ENCODE data around the gene AGAP3.

Gene AGAP3

DNA sequence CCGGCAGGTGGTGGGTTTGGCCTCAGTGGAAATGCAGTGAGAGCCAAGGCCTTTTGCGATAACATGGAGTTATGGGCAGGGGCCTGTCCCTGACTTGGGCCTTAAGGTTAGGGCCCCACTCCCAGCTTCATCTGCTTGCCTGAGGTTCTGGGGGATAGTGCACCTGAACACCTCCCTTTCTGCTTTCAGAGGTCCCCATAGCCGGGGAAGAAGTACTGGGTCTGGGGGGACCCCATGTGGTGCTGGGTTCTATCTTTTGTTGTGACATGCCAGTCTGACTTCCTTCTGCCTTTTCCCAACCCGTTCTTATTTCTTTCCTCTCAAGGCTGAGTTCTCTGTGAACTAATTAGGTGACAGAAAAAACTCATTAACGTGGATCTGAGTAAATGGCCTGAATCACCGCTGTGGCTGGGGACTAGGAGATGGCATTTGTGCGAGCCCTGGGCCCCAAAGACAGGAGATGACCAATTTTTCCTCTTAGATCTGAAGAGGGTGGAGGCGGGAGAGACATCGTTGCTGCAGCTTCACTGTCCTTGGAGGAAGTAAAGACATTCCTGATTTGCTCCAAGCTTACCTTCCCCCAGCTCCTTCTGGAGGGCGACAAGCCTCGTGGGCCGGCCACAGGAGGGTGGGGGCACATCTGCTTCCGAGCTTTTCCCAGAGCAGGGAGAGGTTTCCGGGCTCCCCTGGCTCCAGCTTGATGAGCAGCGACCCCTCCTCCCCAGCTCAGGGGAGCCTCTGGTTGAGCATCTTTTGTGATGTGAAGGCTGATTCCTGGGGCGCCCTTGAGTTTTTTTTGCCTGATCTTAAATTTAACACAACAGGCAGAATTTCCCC is 2.0 kb downstream of the AGAP3 start:
- DNase-seq = no peak

GRCh38 chr7:151088856-151089699 is 2.8 kb downstream of the AGAP3 start:
- no peak for DNase-seq

GRCh38 chr7:151089893-151090730 is 3.8 kb downstream of the AGAP3 start:
- DNase-seq = no peak

DNA sequence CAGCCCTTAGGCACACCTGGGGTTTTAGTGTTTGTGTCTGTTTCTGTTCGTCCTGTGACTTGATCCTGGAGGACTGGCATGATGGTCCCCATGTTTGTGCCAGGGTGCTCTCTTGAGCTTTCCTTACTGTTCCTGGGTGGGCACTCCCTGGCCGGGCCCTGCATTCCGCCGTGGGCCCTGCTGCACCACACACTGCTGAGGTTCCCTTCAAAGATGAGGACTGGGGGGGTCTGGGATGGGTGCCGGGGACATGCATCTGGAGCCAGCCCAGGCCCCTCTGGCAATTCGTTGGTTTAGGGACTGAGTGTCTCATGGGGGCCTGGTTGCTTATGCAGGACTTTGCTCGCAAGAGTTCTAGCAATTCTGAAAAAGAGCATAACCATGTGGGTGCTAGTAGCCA is 4.7 kb downstream of the AGAP3 start:
- DNase-seq = no peak

DNA sequence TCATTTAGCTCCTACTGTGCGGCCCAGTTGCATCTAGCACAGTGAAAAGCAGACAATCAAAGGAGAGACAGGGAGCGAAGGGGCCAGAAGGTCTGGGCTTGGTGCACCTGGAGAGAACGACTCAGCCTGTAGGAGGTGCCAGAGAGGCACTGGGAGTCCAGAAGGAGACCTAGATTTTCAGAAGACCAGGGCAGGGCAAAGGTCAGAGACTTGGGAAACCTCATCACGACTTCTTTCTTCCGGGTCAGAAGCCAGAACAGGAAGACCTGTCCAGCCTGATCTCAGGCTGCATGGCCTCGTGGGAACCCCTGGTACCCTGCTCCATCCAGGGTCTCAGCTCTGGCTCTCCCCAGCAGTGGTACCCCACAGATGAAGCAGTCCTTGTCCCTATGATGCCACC is 5.2 kb downstream of the AGAP3 start:
- no peak for DNase-seq

- DNase-seq = no peak
Measured at GRCh38 chr7:151091988-151092387, 5.7 kb downstream of the AGAP3 start.

- DNase-seq = no peak
Measured at GRCh38 chr7:151093748-151094147, 7.5 kb downstream of the AGAP3 start.

DNA sequence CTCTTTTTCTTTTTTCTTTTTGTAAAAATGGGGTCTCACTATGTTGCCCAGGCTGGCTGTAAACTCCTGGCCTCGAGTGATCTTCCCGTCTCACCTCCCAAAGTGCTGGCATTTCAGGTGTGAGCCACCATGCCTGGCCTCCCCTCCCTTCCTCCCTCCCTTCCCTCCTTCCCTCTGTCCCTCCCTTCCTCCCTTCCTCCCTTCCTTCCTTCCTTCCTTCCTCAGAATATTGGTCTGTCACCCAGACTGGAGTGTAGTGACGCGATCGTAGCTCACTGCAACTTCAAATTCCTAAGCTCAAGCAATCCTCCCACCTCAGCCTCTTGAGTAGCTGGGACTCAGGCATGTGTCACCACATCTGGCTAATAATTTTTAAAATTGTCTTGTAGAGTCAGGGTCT is 8.4 kb downstream of the AGAP3 start:
- DNase-seq = no peak

DNA sequence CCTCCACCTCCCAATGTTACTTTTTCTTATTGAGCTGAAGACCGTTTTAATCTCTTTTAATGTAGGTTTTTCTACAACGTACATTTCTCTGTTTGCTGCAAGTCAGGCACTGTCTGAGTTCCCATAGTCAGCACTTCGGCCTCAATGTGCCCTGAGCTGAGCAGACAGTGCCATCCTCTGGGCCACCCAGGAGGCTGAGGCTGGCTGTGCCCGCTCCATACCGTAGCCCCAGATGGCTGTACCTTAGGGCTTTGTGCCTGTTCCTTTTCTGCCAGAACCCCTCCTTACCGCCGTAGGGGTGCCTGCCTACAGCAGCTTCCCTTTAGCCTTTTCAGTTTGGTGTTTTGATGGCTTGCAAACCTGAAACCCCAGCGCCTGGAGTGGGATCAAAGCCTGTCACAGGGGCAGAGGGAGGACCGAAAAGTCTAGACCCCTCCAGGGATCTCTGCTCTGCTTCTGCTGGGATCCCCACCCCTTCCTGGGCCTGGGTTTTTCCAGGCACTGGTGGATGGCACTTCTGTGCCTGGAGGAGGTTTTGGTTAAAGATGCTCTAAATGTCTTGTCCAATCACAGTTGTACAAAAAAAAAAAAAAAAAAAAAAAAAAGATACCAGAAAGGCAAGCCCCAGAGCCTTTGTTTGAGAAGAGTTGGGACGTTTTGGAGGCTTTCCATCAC is 9.0 kb downstream of the AGAP3 start:
- DNase-seq = no peak

- no peak for DNase-seq
Measured at GRCh38 chr7:151095828-151096475, 9.7 kb downstream of the AGAP3 start.

GRCh38 chr7:151099486-151100211 is 13.4 kb downstream of the AGAP3 start:
- DNase-seq = no peak

GRCh38 chr7:151100921-151101320 is 14.6 kb downstream of the AGAP3 start:
- no peak for DNase-seq

DNA sequence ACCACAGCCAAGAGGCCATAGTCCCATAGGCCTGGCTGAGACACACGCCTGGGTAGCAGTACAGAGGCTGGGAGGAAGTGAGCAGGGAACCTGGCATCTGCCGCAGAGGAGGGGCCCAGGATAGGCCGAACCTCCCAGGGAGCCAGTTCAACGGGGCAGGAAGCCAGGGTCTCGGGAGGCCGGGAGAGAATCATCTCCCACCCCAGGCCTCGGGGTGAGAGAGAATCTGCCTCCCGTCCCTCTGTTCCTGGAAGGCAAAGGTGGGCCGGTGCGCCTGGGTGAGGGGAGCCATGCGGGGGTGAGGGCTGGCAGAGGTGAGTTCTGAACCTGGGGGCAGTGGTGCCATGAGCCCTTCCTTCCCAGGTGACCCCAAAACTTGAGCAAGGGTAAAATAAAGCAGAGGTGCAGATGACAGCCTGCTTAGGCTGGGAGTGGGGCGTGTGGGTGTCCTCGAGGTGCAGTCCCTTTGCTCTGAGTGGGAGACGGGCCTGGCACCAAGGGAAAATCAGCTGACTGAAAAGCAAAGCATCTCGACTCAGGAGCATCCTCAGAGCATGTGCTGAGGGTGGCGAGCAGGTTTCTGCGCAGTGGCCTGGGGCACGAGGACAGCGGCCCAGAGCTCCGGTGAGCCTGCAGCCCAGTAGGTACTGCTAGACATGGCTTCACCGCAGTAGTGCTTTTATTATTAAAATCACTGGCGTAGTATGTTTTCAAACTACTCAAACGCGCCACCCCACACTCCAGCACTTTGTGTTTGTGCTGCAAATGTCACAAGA is 15.5 kb downstream of the AGAP3 start:
- DNase-seq = no peak

- no peak for DNase-seq
Measured at GRCh38 chr7:151102991-151103390, 16.7 kb downstream of the AGAP3 start.

GRCh38 chr7:151103973-151104372 is 17.7 kb downstream of the AGAP3 start:
- DNase-seq = no peak

DNA sequence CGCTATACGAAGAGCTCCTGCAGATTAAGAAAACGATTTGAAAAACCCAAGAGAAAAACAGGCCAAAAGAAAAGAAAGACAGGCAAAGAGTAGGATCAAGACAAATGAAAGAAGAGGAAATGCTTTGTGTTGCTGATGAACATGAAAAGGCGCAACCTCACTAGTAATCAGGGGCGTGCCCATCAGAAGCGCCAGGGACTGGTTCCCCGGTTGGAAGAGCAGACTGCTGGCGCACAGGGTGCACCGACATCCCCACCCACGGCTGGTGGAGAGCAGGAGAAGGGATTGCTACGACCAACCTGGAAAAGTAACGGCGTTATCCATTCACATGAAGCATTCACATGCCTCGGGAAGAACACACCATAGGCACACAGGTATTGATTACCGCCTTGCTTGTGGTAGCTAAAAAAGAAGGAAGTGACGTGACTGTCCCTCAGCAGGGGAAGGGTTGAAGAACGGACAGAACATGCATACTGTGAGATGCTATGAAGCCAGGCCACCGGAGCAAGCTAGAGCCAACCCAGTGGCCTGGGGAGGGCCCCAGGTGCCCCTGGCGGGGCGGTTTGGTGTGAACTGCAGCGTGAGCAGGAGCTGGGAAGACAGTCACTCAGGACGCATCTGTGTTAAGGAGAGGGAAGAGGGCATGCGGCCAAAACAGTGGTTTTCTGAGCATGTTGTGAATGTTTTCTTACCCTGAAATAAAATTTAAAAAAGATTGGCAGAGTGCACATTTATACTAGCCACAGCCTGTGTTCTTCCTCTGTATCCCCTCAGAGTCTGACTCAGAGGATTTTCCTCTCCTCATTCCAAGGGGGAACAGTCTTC is 18.3 kb downstream of the AGAP3 start:
- no peak for DNase-seq

- no peak for DNase-seq
Measured at GRCh38 chr7:151107882-151108281, 21.6 kb downstream of the AGAP3 start.

DNA sequence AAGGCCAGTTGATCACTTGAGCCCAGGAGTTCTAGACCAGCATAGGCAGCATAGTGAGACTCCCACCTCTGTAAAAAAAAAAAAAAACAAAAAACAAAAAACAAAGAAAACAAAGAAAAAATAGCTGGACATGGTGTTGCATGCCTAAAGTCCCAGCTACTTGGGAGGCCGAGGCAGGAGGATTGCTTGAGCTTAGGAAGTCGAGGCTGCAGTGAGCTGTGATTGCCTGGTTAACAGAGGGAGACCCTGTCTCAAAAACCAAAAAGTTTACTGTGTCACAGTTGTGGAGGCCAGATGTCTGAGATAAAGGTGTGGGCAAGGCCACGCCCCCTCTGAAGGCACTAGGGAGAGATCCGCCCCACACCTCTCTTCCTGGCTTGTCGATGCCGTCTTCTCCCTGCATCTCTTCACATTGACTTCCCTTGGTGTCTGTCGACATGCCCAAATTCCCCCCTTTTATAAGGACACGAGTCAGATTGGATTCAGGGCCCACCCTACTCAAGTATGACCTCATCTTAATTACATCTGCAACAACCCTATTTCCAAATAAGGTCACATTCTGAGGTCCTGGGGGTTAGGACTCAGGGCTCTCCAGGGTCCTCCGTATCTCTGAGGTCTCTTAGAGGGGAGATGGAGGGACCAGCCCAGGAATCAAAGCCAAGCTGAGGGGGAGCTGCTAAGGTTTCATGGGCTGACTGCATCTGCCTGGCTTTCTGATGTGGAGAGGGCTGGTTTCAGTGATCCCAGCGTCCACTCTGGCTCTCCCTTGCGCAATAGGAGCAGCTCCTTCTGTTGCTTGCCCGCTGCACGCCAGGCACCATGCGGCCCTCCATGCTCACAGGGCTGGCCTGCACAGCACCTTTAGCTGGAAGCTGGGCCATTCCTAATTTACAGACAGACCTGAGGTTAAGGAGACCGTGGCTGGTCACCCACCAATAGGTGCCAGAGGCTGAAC is 23.1 kb downstream of the AGAP3 start:
- no peak for DNase-seq

Data from stimulated activated naive CD4-positive, alpha-beta T cell treated with Interleukin-2 at 50 U/mL for 16 hours (primary cell).